GM21717 (cell line): ENCODE measurements around the gene SERPINE1.

ENCODE experiments used
- ATAC-seq: cut with Tn5 transposase; IDR thresholded peaks from one replicate; pipeline ENCODE4 v1.9.1; 2021; ENCODE audit warnings: mild to moderate bottlenecking, moderate library complexity; ENCODE audit not compliant: unreplicated experiment

SERPINE1 gene

DNA sequence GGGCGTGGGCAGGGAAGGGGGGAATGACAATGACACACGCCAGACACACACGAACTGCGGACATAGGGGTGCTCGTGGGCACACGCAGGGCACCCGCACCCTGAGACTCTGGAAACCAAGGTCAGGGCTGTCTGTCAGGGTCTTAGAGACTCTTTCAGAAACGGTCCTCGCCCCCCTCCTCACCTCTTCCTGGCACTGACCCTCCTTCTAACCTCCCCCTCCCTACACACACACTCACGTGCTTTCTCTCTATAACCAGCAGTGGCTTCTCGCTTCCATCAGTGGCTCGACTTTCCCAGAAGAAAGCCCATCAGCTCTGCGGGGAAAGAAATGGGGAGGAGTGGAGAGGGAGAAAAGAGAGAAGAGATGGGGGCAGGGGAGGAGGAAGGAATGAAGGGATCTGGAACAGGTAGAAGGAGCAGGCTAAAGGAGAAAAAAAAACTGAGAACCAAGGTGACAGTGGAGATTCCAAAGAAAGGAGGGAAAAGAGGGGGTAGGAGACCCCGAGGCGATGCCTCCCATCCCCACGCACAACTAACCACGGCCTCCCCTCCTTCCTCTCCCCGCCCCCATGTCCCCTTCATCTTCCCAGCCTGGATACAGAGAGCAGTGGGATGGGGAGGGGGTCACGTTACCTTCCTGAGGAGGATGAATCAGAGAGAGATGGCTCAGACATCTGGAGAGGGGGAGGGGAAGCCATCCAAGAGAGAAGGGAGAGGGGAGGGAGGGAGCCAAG, 40.2 kb downstream of the SERPINE1 start:
- ATAC-seq: no peak

DNA sequence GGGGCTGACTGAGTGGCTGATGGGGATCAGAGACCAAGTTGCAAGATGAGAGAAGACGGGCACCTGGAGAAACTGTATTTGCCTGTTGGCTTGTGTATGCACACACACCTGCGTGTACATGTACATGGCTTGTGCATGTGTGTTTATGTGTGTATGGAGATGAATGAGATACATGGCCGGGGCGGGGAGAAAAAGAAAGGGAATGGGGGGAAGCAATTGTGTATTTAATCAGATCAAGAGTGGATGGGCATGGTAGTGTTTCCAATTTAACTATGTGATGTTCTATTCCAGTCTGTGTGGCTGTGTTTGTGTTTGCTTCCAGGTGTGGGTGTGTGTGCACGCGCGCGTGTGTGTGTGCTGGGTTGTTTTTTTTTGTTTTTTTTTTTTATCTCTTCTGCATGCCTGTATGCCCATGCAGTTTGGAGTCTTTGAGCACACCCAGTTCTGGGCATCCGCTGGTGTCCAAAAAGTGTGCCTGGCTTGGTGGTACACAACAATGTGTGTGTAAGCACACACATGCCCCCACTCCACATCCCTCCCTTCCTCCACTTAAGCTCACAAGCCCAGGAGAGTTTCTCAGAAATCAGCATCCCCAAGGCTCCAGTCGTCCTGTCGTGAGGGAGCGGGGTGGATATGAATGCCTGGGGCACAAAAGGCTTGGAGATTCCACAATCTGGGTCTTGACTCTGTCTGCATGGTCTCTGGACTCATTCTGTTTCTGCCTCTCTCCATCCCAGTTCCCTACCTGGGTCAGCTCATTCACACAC, 40.9 kb downstream of the SERPINE1 start:
- ATAC-seq: no peak

DNA sequence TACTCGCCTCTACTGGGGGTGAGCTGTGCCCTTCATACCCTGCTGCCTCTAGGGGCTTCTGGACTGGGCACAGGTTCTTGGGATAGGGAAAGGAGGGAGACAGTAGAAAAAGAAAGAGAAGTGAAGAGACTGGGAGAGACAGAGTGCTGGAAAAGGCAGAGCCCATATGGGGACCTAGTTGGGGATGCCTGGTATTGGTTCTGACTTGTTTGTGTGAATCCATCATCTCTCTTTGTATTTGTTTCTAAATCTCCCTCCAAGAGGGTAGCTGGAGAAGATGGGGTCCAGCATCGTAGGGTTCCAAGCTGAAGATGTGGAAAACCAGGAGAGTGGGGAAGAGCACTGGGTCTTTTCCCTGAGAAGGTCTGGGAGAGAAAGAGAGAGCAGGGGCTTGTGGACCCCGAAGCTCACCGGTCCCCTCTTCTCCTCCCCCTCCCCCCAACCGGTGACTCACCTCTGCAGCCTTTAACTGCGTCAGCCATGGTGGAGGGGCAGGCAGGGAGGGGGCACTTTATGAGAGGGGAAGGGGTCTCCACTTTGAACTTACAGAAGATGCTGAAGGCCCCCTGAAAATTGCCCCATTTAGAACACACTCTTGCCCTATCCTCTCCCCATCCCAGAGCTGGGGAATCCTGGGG, 41.6 kb downstream of the SERPINE1 start:
- no peak for ATAC-seq

DNA sequence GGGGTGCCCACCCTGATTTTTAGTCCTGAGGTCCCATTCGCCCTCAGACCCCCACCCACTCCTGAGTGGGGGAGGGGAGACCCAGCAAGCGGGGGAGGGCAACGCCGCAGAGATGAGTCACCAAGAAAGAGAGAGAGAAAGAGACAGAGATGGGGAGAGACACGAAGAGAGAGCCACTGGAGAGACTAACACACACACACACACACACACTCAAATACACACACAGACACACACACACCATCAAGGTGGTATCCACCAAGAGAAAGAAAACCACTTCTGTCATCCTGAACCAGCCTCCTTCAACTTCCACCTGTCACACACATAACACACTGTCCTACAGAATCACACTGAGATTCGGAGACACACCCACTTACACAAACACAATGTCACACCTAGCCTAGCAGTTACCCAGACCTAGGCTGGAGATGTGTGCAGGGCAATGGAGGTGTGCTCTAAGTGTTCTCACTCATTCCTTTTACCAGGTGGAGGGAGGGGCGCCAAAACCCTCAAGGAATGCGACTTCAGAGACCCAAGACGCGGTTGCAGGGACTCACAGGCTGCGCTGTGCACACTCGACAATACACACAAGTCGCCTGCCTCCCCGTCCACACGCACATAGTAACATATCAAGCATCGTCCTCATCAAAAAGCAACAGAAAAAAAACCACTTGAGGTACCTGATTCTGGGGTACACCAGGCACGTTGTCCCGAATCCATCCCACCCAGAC, 42.4 kb downstream of the SERPINE1 start:
- ATAC-seq: no peak

DNA sequence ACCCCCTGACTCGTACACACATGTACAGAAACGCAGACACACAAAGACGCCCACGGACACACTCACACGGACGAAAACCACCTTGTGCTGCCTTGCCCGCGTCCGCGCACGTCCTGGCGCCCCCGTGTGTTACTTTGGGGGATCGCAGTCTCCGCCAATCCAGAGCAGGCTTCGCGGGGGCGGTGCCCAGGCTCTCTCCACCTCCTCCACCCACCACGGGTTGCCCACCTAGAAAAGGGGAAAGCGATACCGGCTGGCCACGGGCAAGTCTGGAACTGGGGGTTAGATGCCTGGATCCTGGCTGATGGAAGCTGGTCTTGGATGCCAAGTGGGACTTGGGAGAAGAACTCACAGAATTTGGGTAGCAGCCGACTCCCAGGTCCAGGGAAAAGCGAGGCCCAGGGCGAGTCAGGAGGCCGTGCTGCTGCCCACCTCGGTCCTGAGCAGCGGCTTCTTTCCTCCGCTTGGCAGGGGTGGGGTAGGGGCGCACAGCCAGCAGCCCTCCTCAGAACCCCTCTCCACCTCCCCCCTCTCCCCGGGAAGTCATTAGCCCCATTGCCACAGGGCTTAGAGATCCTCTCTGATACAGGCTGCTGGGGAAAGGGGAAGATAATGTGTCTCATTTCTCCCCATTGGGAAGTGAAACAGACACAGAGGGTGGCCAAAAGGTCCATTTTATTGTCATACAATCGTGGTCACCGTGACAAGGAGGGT, 43.1 kb downstream of the SERPINE1 start:
- no peak for ATAC-seq

DNA sequence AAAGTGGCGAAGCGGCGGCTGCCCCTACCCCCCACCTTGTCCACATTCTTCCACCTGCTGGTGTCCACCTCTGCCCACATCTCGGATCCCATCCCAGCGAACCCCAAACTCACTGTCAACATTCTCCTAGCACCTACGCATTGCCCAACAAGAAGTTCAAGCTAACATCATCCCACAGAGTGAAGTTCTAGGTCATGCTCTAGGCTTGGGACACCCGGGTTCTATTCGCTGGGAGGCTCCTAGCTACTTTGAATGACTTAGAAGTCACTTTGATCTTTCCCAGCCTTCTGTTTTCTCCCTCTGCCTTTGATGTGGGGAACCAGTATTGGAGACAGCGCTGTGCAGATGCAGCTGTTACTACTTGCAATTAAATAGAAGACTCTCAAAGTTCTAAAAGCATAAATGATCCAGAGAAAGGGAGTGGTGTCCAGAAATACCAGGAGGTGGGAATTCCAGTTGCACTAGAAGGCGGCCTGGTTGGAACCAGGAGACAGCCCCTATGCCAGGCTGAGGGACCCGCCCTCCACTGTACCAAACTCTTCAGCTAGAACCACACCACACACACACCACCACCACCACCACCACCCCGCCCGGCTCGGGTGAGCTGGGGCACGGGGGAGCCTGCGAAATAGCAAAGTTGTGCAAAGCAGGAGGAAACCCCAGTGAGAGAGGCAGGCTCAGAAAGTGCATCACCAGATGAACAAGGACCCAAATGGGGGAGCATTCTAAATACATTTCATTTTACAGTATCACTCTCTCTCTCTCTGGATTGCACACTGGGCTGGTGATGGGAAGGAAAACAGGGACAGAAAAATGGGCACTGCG, 43.9 kb downstream of the SERPINE1 start:
- no peak for ATAC-seq

DNA sequence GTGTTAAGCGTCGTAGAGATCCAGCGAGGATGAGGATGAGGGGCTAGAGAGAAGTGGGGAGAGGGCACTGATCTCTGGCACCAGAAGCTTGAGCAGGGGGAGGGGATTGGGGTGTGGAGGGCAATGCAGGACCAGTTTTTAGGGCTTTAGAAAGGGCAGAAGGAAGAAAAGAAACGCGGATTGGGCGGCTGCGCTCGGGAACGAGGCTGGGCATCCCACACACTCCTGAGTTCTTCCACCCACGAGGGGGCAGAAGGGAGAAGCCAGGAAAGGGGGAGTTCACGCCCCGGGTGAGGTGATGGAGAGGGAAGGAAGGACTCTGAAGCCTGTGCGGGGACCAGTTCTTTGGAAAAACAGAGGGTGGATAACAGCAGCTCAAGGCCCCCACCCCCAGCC, 44.5 kb downstream of the SERPINE1 start:
- ATAC-seq: no peak

DNA sequence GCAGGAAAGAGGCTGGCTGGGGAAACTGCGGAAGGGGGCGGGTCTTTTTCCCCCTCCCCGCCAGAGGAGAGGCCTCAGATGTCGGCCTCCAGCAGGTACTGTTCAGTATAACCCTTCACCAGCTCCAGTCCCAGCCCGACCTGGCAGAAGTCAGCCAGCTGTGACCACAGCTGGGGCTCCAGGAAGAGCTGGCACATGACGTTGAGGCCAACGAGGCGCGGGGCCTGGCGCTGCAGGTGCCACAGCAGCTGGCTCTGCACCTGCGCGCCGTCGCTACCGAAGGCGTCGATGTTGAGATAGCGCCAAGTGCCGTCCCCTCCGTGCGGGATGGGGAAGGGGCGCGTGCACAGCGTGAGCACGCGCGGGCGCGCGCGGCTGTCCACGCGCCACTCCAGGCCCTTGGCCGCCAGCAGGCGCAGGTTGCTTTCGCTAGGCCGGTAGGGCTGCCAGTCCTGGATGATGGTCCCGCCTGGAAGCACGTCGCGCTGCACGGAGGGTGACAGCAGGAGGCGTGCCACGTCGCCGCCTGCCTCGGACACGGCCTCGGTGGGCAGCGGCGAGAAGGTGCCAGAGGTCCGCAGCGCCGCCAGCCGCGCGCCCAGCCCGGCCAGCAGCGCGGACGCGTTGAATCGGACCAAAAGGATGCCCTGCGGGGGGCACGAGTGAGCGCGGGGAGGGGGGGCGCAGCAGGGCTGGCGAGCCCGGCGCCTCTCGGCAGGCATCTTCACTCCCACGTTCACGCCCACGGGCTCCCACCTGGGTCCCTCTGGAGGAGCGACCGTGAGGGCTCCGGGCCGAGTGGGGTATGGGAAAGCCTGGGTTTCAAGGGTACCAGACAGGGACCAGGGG, 45.3 kb downstream of the SERPINE1 start:
- no peak for ATAC-seq

DNA sequence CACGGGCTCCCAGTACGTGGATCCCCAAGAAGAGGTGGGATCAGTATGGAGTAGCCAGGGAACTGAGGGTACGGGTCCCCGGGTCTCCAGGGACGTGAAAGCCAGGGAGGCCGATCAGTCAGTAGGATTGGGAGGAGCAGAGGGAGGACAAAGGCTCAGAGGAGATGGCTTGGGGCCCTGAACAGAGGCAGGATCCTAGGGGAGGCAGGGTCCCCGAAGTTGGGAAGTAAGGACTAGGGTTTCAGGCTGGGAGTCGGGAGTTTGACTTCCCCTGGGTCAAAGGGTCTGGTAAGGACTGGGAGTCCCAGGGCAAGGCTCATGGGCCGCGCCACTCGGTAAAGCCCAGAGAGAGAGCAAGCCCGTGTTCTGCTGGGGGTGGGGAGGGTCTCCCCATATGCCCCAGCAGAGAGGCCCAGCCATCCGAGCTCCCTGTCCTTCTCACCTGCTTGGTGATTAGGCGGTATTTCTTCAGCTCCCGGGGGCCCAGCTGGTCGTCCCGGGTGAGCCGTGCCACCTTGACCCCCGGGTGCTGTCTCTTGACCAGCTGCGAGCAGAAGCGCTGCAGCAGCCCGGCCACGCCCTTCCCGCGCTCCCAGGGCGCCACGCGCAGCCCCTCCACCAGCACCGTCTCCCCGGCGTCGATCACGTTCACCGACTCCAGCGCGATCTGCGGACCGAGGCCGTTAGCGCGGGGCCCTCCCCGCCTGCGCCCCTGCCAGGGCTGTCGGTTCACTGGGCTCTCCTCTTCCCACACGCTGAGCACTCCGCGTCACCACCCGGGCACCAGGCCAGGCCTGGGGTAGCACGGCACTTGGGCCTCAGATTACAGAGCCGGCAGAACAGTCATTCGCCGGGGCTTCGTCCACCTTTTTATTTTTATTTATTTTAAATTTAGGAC, 46.2 kb downstream of the SERPINE1 start:
- no peak for ATAC-seq

DNA sequence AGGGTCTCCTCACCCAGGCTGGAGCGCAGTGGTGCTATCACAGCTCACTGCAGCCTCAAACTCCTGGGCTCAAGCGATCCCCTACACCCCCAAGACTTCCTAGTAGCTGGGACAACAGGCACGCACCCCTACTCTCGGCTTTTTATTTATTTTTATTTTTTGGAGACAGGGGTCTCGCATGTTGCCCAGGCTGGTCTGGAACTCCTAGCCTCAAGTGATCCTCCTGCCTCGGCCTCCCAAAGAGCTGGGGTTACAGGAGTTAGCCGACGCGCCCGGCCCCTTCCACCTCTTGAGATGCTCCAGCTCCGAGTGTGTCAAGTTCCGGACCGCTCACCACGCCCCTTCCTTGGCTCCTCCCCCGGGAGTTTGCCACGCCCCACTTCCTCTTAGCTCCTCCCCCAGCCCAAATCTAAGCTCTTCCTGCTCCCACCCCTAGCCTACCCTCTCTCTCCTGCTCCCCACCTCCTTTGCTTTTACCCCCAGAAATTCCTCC, 46.9 kb downstream of the SERPINE1 start:
- ATAC-seq: no peak

DNA sequence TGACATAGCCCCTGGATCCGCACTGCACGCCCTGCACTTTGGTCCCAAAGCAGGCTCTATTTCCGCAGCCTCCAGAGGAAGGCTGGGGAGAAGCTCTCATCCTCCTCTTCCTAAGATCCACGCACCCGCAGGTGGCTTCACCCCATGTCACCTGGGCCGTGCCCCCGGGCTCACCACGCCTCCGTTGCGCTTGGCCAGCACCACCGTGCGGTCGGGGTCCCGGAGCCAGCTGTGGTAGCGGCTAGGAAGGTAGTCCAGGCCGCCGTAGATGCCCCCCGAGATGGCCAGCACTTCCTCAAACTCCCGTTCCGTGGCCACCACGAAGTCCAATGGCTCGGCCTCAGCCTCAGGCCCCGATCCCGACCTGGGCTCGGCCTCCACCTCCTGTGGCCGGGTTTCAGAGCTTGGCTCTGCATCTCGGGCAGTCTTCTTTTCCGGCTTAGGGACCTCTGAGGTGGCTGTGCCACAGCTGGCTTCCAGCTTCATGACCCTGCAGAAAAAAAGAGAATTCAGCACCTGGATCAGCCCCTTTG, 47.5 kb downstream of the SERPINE1 start:
- no peak for ATAC-seq

DNA sequence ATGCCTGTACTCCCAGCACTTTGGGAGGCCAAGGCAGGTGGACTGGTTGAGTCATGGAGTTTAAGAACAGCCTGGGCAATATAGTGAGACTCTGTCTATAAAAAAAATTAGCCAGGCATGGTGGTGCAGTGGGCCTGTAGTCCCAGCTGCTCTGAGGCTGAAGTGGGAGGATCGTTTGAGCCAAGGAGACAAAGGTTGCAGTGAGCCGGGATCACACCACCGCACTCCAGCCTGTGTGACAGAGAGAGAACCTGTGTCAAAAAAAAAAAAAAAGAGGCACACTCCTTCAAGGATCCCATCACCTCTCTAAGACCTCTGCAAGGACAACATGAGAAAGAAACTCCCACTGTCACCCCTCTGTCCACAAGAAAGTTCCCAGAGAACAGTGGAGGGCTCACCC, 48.8 kb downstream of the SERPINE1 start:
- no peak for ATAC-seq

DNA sequence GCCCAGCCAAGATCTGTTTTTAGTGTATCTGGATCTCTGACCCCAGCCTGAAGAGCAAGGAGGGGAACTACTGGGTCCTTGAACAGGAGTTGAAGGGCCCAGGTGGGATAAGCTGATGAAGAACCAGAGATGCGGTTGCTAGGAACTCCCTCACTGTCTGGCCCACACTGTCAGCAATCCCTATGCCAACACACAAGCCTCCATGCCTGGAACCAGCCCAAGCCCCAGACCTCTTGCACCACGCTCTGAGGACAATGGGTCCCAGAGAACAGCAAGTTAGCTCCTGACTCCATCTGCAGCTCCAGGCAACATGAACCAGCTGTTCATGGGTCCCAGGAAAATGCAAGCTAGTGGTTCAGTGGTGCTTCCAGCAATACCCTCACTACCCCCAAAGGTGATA, 50.7 kb downstream of the SERPINE1 start:
- ATAC-seq: no peak

DNA sequence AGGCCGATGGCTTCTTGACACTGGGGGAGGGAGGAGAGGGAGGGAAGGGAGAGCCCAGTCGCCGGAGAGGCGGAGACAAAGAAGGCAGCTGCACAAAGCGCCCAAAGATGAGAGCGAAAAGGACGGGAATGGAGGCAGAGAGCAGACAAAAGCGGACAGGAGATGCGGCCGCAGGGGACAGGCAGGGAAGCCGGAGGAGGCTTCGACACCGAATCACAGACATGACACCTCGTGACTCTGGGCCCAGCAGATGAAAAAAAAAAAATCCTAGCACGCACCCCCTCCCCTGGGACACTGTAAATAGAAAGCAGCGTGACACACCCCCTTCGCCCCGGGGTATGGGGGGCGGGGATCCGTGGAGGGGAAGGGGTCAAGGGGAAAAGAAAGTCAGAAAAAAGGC, 52.2 kb downstream of the SERPINE1 start:
- no peak for ATAC-seq

DNA sequence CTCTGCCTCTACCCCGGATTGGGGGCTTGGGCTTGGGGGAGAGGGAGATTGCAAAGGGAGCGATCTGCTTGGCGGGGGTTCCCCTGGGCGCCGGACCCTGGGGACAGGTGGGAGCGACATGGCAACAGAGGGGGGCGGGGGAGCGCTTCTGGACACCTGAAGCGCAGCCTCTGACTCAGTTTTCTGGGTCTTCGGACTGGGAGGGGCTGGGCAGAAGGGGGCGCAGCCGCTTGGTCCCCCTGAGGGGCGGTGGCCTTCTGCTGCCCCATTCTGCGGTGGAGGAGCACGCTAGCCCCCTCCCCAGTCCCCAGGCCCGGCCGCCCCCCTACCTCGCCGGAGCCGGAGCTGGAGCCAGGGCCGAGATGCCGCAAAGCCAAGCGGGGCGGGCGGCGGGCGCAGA, 52.8 kb downstream of the SERPINE1 start:
- ATAC-seq: no peak

DNA sequence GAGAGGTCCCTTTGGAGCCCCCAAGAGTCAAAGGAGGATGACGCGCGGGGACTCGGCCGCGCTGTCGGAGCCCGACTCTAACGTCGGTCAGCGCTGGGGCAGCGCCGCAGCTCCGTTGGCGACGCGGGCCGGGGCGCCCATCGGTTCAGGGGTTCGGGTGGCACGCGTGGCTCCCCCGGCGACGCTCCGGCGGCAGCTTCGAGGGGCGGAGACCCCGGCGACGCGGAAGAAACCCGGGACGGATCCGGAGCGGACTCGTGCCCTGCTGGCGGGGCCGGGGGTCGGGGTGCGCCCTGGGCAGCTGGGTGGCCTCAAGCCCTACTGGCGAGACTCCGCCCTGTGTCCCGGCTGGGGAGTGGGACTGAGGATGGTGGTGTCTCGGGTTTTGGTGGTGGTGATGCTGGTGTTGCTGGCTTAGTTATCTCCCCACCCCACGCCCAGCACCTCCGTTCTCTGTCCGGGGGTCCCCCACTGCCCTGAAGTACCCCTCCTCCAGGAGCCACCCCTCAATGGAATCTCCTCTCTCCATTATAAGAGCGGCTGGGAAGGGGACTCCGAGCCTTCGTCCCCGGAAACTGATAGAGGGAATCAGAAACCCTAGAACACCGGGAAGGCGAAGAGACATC, 53.3 kb downstream of the SERPINE1 start, which contains the start of gene NAT16:
Gene NAT16, minus strand, starts transcription at position 164 of the 626 bp plus-strand sequence. CDS start 5,486 bp downstream, outside the sequence.
- ATAC-seq: no peak
